Osteocyte (in vitro differentiated cells): ENCODE data around the gene GABRA5. TPM values are rescaled to one million over a fixed set of nuclear protein-coding genes. Genes with fewer than 3 reads are reported as not detected.

Source experiments
- DNase-seq: peaks from one replicate; pipeline ENCODE4 v3.0.0; 2021; ENCODE audit warnings: mixed read lengths; ENCODE audit not compliant: unreplicated experiment; ENCODE audit errors: extremely low spot score
- H3K27ac Mint-ChIP-seq: one replicate; pipeline ENCODE4 v1.8.0; 2021; ENCODE audit warnings: mild to moderate bottlenecking, mixed read lengths; ENCODE audit not compliant: unreplicated experiment
- H3K27me3 Mint-ChIP-seq: one replicate; pipeline ENCODE4 v1.8.0; 2021; ENCODE audit warnings: mixed read lengths; ENCODE audit not compliant: unreplicated experiment
- H3K36me3 Mint-ChIP-seq: one replicate; pipeline ENCODE4 v1.8.0; 2021; ENCODE audit warnings: mixed read lengths; ENCODE audit not compliant: unreplicated experiment
- H3K4me1 Mint-ChIP-seq: one replicate; pipeline ENCODE4 v1.8.0; 2021; ENCODE audit warnings: mixed read lengths; ENCODE audit not compliant: unreplicated experiment
- H3K4me3 Mint-ChIP-seq: one replicate; pipeline ENCODE4 v1.8.0; 2021; ENCODE audit warnings: mild to moderate bottlenecking, moderate library complexity, mixed read lengths; ENCODE audit not compliant: unreplicated experiment
- H3K9me3 Mint-ChIP-seq: one replicate; pipeline ENCODE4 v1.8.0; 2021; ENCODE audit warnings: mixed read lengths; ENCODE audit not compliant: unreplicated experiment
- total RNA-seq: library from RNA; stranded (reverse); gene quantifications from 2 replicates; pipeline ENCODE4 v1.2.1, GENCODE V29; 2021
- TF ChIP-seq, protein P1 (sequence below): fragments of 200-600 bp; sonication (generic); IDR thresholded peaks from 2 replicates; pipeline ENCODE4 v1.5.0; 2021; ENCODE audit warnings: antibody characterized with exemption, mild to moderate bottlenecking, moderate library complexity

GABRA5 gene
- total RNA-seq, 1 donor from 2014 or later, result not detected

GRCh38 chr15:26852980-26853379 lies 13.9 kb upstream of the GABRA5 start:
- H3K27me3 Mint-ChIP-seq, result peaks cover 12% of the 10 kb centered on the region
- H3K27ac Mint-ChIP-seq, result no peak overlapping the region
- no peak overlapping the region for H3K4me3 Mint-ChIP-seq
- H3K4me1 Mint-ChIP-seq, result no peaks in the 10 kb centered on the region
- TF ChIP-seq, protein P1, sequence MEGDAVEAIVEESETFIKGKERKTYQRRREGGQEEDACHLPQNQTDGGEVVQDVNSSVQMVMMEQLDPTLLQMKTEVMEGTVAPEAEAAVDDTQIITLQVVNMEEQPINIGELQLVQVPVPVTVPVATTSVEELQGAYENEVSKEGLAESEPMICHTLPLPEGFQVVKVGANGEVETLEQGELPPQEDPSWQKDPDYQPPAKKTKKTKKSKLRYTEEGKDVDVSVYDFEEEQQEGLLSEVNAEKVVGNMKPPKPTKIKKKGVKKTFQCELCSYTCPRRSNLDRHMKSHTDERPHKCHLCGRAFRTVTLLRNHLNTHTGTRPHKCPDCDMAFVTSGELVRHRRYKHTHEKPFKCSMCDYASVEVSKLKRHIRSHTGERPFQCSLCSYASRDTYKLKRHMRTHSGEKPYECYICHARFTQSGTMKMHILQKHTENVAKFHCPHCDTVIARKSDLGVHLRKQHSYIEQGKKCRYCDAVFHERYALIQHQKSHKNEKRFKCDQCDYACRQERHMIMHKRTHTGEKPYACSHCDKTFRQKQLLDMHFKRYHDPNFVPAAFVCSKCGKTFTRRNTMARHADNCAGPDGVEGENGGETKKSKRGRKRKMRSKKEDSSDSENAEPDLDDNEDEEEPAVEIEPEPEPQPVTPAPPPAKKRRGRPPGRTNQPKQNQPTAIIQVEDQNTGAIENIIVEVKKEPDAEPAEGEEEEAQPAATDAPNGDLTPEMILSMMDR, result no peak
- H3K36me3 Mint-ChIP-seq, result no peaks in the 10 kb centered on the region
- no peak for DNase-seq
- H3K9me3 Mint-ChIP-seq, result peaks cover 9% of the 10 kb centered on the region

DNA sequence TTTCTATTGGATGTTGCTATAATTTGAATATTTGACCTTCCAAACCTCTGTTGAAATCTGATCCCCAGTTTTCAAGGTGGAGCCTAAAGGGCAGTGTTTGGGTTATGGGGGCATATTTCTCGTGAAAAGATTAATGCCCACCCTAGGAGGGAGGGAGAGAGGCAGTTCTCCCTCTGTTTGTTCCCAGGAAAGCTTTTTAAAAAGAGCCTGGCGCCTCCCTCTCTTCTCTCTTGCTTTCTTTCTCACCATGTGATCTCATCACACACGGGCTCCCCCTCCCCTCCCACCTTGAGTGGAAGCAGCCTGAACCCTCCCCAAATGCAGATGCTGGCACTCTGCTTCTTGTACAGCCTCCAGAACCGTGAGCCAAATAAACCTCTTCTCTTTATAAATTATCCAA lies 12.4 kb upstream of the GABRA5 start:
- no peak for DNase-seq
- peaks cover under 1% of the 10 kb centered on the region for H3K9me3 Mint-ChIP-seq
- no peaks in the 10 kb centered on the region for H3K4me1 Mint-ChIP-seq
- TF ChIP-seq, protein P1, result no peak
- no peak overlapping the region for H3K4me3 Mint-ChIP-seq
- H3K27ac Mint-ChIP-seq, result no peak overlapping the region
- peaks cover 15% of the 10 kb centered on the region for H3K27me3 Mint-ChIP-seq
- no peaks in the 10 kb centered on the region for H3K36me3 Mint-ChIP-seq

- H3K4me1 Mint-ChIP-seq, result peaks cover 8% of the 10 kb centered on the region
- H3K27ac Mint-ChIP-seq, result no peak overlapping the region
- peaks cover 49% of the 10 kb centered on the region for H3K27me3 Mint-ChIP-seq
- no peak overlapping the region for H3K4me3 Mint-ChIP-seq
- TF ChIP-seq, protein P1, result peak; percentile 78
- no peaks in the 10 kb centered on the region for H3K9me3 Mint-ChIP-seq
- DNase-seq, result no peak
- H3K36me3 Mint-ChIP-seq, result no peaks in the 10 kb centered on the region
Observed at GRCh38 chr15:26864664-26865191, 2.1 kb upstream of the GABRA5 start.

DNA sequence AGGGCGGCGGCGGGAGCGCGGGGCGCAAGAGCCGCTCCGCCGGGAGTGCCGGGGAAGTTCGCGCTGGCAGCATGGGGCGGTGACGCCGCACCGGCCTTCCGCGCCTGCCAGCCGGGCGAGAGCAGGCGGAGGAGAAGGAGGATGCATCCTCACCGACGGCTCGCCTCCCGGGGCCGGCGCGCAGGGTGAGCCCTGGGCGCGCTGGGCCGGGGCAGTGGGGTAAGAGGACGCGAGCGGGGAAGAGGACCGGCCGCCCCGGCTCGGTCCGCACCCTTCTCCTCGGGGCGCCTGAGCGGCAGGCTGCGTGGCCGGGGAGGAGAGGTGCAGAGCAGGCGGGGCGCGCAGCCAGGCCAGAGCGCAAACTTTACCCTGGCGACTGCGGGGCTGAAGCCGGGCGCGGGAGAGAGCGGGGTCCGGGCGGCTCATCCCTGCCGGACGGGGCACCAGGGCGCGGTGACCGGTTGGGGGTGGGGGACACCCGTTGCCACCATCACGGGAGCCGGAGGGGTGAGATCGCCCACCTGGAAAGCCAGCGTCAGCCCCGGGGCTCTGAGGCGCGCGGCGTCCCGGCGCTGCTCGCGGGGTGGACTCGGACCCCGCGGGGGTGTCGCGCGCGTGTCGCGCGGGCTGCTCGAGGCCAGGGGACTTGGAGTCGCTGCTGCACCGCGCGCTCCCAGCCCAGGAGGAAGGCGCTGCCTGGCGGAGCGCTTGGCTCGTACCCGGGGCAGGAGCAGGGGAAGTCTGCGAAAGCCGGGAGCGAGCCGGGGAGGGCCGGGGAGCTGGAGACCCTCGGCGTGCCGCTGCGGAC lies 542 bp downstream of the GABRA5 start:
- no peaks in the 10 kb centered on the region for H3K36me3 Mint-ChIP-seq
- H3K4me1 Mint-ChIP-seq, result peaks cover 8% of the 10 kb centered on the region
- DNase-seq, result no peak
- TF ChIP-seq, protein P1, result no peak
- peak overlapping the region; percentile 26 for H3K4me3 Mint-ChIP-seq
- H3K27ac Mint-ChIP-seq, result no peak overlapping the region
- H3K9me3 Mint-ChIP-seq, result no peaks in the 10 kb centered on the region
- peaks cover 60% of the 10 kb centered on the region for H3K27me3 Mint-ChIP-seq

- Mint-ChIP-seq H3K9me3 (no peaks in the 10 kb centered on the region), H3K27me3 (peaks cover 62% of the 10 kb centered on the region)
- TF ChIP-seq, protein P1, result no peak
Observed at GRCh38 chr15:26868029-26868685, 1.3 kb downstream of the GABRA5 start.

More at GRCh38 chr15:26868029-26868685, 1.3 kb downstream of the GABRA5 start:
- Mint-ChIP-seq H3K27ac (no peak overlapping the region), H3K4me1 (peaks cover 8% of the 10 kb centered on the region), H3K4me3 (no peak overlapping the region), H3K36me3 (no peaks in the 10 kb centered on the region)
- DNase-seq, result no peak
